Keratinocyte (primary cell): ENCODE data around the gene BRINP3. TPM values are rescaled to one million over a fixed set of nuclear protein-coding genes. Genes with fewer than 3 reads are reported as not detected.

ENCODE experiments used
- DNase-seq: peaks from one replicate; pipeline ENCODE4 v3.0.0-alpha.2; 2011; ENCODE audit warnings: low read depth, missing footprints, low spot score
- FAIRE-seq: peaks from 2 replicates; lab custom pipeline; 2011; peaks lifted over from hg19 to GRCh38; lab: Jason Lieb, UNC
- H2AFZ ChIP-seq: 2 replicates; pipeline ENCODE4 v1.6.0; 2012; ENCODE audit warnings: low read length, control low read depth, inconsistent platforms; ENCODE audit not compliant: control insufficient read depth
- H3K27ac ChIP-seq: 2 replicates; pipeline ENCODE4 v1.5.1; 2011; ENCODE audit warnings: low read length; ENCODE audit not compliant: control insufficient read depth, insufficient read depth
- H3K27me3 ChIP-seq: 3 replicates; pipeline ENCODE4 v1.6.0; 2011; ENCODE audit warnings: low read length; ENCODE audit not compliant: control insufficient read depth, insufficient read depth; ENCODE audit errors: extremely low read depth
- H3K36me3 ChIP-seq, 2 experiments: 2 replicates in 1 of 2; 3 replicates in 1 of 2; pipeline ENCODE4 v1.5.1; 2011; ENCODE audit warnings: low read length in 2 of 2, mild to moderate bottlenecking in 1 of 2; ENCODE audit not compliant: control insufficient read depth in 2 of 2, insufficient read depth in 2 of 2; ENCODE audit errors: extremely low read depth in 1 of 2
- H3K4me1 ChIP-seq: 3 replicates; pipeline ENCODE4 v1.5.1; 2011; ENCODE audit warnings: low read length; ENCODE audit not compliant: control insufficient read depth, insufficient read depth; ENCODE audit errors: extremely low read depth
- H3K4me2 ChIP-seq: 3 replicates; pipeline ENCODE4 v1.6.0; 2011; ENCODE audit warnings: low read depth, low read length; ENCODE audit not compliant: control insufficient read depth, insufficient read depth; ENCODE audit errors: extremely low read depth
- H3K4me3 ChIP-seq, 3 experiments: fragments of 200-600 bp in 1 of 3; sonication (generic) in 1 of 3; 2 replicates in 2 of 3; 3 replicates in 1 of 3; pipeline ENCODE4 v1.5.1; 2011 to 2016; ENCODE audit warnings: low read length in 3 of 3, mild to moderate bottlenecking in 3 of 3, control low read depth in 2 of 3, inconsistent platforms in 1 of 3, low read depth in 1 of 3, mixed read lengths in 1 of 3, mixed run types in 1 of 3, moderate library complexity in 1 of 3; ENCODE audit not compliant: control insufficient read depth in 2 of 3, insufficient read depth in 2 of 3; ENCODE audit errors: extremely low read depth in 1 of 3
- H3K79me2 ChIP-seq: 2 replicates; pipeline ENCODE4 v1.6.0; 2012; ENCODE audit warnings: low read length; ENCODE audit not compliant: control insufficient read depth, insufficient read depth
- H3K9ac ChIP-seq: 3 replicates; pipeline ENCODE4 v1.6.0; 2011; ENCODE audit warnings: low read length; ENCODE audit not compliant: control insufficient read depth, insufficient read depth; ENCODE audit errors: extremely low read depth
- H3K9me1 ChIP-seq: 3 replicates; pipeline ENCODE4 v1.6.0; 2011; ENCODE audit warnings: low read length; ENCODE audit not compliant: control insufficient read depth, insufficient read depth; ENCODE audit errors: extremely low read depth
- H3K9me3 ChIP-seq: 2 replicates; pipeline ENCODE4 v1.5.1; 2012; ENCODE audit warnings: low read depth, low read length; ENCODE audit not compliant: control insufficient read depth
- H4K20me1 ChIP-seq: 3 replicates; pipeline ENCODE4 v1.6.0; 2011; ENCODE audit warnings: low read length; ENCODE audit not compliant: control insufficient read depth, insufficient read depth; ENCODE audit errors: extremely low read depth
- CTCF ChIP-seq, 3 experiments: IDR thresholded peaks in 1 of 3; conservative IDR thresholded peaks in 1 of 3; optimal IDR thresholded peaks in 1 of 3; 2 replicates in 2 of 3; 3 replicates in 1 of 3; pipeline versions ENCODE3 to v1.5.1; 2011; ENCODE audit warnings: low read length in 3 of 3, mild to moderate bottlenecking in 3 of 3, moderate library complexity in 2 of 3, control low read depth in 1 of 3, inconsistent platforms in 1 of 3; ENCODE audit not compliant: insufficient read depth in 2 of 3; ENCODE audit errors: extremely low read depth in 1 of 3
- EZH2 ChIP-seq: IDR thresholded peaks from one replicate; pipeline ENCODE4 v1.6.1; 2012; ENCODE audit warnings: inconsistent platforms, mild to moderate bottlenecking, low read length, moderate library complexity
- dilution Hi-C: fragments of 300-500 bp; cut with MboI; formaldehyde crosslinking; loops from one replicate; pipeline ENCODE4 v1.7.0; 2020; ENCODE audit warnings: low sequenced_read_pairs; ENCODE audit not compliant: extremely low pct_ligation_motif_present
- polyA plus RNA-seq, 5 experiments: library from polyadenylated mRNA; depleted of rRNA in 3 of 5; stranded (reverse) in 3 of 5; stranded (forward) in 1 of 5; unstranded in 1 of 5; fragments of >200 nt; gene quantifications; 1 replicate in 1 of 5; 2 replicates in 3 of 5; 3 replicates in 1 of 5; pipeline versions ENCODE4 v1.2.1 to v1.2.3, GENCODE V29; 2011 to 2012; ENCODE audit warnings: missing spikeins in 2 of 5, low read depth in 1 of 5, low replicate concordance in 1 of 5

The BRINP3 gene
- polyA plus RNA-seq, 1 donor (not counting 4 experiments of a cell fraction or from before 2014, with no cell fraction given): not detected

GRCh38 chr1:190049314-190049713, 428.4 kb downstream of the BRINP3 start:
- H3K79me2 ChIP-seq: no peaks in the 10 kb centered on the region
- H4K20me1 ChIP-seq: no peaks in the 10 kb centered on the region
- dilution Hi-C loops: no loop called here
- DNase-seq (no peak), FAIRE-seq (no peak)
- no peaks in the 10 kb centered on the region for H3K9me3 ChIP-seq
- TF ChIP-seq CTCF (optimal IDR thresholded peaks at IDR 0.05 in 1 of 3, IDR thresholded peaks at IDR 0.05 in 1 of 3, conservative IDR thresholded peaks at IDR 0.05 in 1 of 3; ENCODE audit: extremely low read depth in 1 of 3, insufficient read depth in 2 of 3, low read length in 3 of 3): no peak
- TF ChIP-seq EZH2: no peak
- no peaks in the 10 kb centered on the region for H3K27me3 ChIP-seq
- no peak overlapping the region for H3K9ac ChIP-seq
- H3K27ac ChIP-seq: no peak overlapping the region
- no peaks in the 10 kb centered on the region for H3K4me1 ChIP-seq
- no peak overlapping the region for H3K4me3 ChIP-seq
- H3K4me2 ChIP-seq: no peak overlapping the region
- H3K36me3 ChIP-seq: no peaks in the 10 kb centered on the region
- no peak overlapping the region for H2AFZ ChIP-seq
- H3K9me1 ChIP-seq: no peaks in the 10 kb centered on the region
